HG03095 (cell line): ENCODE measurements around the gene UBXN4.
A peak's percentile ranks its signal among the peaks of the same experiment; 100 is the strongest.
"Not testable (repeated sequence)": the region's sequence is repeated elsewhere in the genome, so short reads cannot be mapped to it uniquely, and the experiment has no call there.

ENCODE experiments used
- ATAC-seq: cut with Tn5 transposase; IDR thresholded peaks from one replicate; pipeline ENCODE4 v1.9.1; 2021; ENCODE audit warnings: moderate library complexity; ENCODE audit not compliant: unreplicated experiment

UBXN4 gene

DNA sequence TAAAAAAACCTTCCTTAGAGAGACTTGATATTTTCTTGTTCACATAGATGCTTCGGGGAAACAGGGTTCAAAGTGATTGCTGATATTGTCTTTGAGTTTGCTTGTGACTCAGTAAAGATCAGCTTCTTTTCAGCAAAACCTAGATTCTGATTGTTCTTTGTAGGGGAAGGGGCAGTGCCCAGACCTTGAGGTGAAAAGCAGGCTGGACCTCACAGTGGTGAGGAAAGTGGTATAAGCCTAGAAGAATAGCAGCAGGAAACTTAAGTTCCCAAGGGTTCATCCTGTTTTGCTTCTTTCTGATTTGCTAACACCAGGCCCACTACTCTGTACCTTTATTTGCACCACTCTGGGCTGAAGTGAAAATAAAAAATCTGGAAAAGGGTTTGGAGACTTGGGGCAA lies 20.9 kb downstream of the UBXN4 start:
- ATAC-seq, result no peak

DNA sequence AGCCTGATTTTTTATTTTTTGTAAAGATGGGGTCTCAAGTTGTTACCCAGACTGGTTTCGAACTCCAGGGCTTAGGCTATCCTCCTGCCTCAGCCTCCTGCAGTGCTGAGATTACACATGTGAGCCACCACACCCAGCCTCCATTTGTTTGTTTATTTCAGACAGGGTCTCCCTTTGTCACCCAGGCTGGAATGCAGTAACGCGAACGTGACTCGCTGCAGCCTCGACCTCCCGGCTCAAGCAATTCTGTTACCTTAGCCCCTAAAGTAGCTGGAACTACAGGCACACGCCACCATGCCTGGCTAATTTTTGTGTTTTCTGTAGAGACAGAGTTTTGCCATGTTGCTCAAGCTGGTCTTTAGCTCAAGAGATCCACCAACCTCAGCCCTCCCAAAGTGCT lies 27.2 kb downstream of the UBXN4 start:
- ATAC-seq, result no peak

GRCh38 chr2:135773319-135773718 lies 31.7 kb downstream of the UBXN4 start:
- ATAC-seq, result no peak

DNA sequence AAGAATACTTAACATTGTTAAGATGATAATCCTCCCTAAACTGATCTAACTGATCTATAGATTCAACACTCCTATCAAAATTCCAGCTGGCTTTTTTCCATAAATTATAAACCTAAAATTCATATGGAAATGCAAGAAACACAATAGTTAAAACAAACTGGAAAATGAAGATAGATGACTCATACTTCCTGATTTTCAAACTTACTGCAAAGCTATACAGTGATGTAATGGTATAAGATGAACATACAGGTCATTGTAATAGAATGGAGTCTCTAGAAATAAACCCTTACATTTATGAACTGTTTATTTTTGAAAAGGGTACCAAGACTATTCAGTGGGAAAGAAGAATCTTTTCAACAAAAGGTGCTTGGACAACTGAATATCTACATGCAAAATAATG lies 32.3 kb downstream of the UBXN4 start:
- no peak for ATAC-seq

DNA sequence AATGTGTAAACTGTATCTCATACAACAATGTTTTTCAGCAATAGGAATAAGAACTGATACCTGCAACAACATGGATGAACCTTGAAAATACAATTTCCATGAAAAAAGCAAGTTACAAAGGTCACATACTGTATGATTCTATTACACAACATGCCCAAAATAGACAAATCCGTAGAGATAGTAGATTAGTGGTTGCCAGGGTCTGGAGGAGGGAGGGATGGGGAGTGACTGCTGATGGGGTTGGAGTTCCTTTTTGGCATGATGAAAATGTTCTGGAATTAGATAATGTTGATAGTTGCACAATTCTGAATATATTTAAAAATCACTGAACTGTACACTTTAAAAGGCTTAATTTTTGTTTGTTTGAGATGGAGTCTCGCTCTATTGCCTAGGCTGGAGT lies 33.8 kb downstream of the UBXN4 start:
- ATAC-seq, result no peak

- no peak for ATAC-seq
These were observed 34.7 kb downstream of the UBXN4 start for GRCh38 chr2:135776367-135776766.

GRCh38 chr2:135782231-135782630 lies 40.6 kb downstream of the UBXN4 start:
- no peak for ATAC-seq

- ATAC-seq, result no peak
These were observed 41.8 kb downstream of the UBXN4 start for GRCh38 chr2:135783439-135783838.

- ATAC-seq, result no peak
These were observed 43.4 kb downstream of the UBXN4 start for GRCh38 chr2:135785032-135785431.

GRCh38 chr2:135786823-135787222 lies 45.2 kb downstream of the UBXN4 start:
- no peak for ATAC-seq

DNA sequence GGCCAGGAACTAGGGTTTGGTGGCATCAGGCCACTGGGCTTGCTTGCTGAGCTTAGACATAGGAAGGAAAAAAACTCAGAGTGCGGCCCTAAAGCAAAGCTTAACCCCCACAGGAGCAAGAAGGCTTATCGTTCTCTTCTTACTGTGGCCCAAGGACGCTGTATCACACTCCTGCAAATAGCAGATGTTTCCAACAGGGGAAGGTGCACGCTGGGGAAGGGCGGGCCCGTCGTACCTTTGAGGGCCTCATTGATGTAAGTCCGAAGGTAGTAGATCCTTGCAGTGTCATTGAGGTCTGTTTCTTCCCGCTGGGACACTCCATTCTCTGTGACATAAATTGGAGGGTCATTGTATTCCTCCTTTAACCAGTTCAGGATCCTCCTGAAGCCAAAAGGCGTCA lies 48.8 kb downstream of the UBXN4 start:
- no peak for ATAC-seq

DNA sequence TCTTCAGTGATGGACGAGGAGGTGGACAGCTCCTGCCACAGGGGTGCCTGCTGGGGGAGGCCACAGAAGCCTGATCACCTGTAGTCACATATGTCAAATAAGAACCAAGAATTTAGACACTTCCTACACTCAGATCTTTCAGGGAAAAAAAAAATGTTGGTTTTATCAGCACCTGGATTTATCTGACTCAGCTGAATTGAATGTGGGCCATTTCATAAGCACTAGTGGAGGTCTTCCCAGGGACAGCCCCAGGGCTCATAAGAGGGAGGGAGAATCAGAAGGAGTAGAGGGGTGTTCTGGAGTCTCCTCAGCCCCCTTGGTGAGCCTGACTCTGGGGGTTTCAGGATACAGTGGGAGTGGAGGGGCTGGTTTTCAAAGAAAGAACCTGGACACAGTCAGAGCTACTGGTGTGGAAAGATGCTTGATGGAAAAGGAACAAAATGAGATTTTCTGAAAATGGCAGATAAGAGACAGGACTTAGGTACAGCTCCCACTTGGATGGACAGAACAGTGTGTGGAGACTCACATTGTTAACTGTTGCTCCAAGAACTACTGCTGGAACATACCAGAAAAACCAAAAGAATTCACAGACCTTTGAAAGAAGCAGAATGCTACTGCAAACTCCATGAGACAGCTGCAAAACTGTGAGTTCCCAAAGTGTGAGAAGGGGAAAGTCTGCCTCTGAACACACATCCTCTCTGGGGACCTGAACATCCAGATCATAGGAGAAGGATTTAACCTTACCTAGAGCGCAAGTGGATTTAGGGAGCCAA lies 49.9 kb downstream of the UBXN4 start:
- no peak for ATAC-seq

GRCh38 chr2:135792401-135793150 lies 50.9 kb downstream of the UBXN4 start:
- ATAC-seq, result no peak

DNA sequence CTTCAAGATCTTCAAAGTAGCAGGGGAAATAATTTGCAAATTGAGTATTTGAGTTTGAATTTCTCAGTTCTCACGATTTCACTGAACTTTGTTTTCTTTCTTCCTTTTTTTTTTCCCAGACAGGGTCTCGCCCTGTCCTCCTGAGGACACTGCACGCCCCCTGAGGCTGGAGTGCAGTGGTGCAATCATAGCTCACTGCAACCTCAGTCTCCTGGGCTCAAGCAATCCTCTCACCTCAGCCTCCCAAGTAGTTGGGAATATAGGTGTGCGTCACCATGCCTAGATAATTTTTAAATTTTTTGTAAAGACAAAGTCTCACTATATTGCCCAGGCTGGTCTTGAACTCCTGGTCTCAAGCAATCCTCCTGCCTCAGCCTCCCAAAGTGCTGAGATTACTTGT lies 54.0 kb downstream of the UBXN4 start:
- not testable (repeated sequence) for ATAC-seq

DNA sequence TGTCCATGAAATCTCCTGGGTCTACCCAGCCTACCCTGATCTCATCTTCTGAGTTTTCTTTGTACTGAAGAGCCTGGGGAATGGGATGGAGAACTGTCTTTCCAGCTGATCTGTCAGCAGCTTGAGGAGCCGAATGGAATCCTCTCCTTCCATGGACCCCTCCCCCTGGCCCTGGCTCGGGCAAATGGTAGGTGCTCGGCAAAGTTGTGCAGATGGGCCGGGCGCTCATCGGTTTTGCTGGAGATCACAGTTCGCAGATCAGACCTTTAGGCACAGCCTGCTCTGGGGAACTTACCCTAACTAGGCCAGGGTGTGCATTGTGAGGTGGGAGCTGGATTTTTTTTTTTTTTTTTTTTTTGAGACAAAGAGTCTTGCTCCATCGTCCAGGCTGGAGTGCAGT lies 55.0 kb downstream of the UBXN4 start:
- ATAC-seq, result no peak

DNA sequence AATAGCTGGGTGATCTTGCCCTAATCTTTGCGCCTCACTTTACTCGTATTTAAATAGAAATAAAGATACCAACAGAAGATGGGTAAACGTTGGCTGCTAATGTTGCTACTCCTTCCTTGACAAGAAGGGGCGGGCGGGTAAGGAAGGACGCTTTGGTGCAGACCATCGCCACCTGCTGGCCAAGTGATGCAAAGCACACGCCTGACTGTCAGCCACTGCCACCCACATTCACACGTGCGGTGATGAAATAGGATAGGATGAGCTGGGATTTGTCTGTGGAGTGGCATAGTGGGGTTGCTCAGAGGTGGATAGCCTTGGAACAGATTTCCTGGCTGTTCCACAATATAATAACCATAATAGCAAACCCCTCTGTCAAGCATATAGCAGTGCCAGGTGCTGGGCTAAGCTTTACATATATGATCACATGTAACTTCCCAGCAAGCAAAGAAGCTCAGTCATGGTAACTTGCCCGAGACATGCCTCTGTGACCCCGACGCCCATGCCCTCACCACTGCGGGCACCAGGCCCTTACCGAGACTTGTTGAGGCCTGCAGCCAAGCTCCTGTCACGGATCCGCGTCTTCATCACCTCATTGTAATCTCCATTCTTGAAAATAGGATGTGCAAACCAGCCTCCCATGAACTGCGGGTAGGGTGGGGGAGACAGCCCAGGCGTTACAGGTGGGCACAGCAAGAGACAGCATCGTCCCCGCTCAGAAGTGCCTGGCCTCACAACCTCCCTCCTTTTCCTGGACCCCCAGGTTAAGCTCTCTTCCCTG lies 56.0 kb downstream of the UBXN4 start:
- ATAC-seq, result peak; percentile 79

- ATAC-seq, result no peak
These were observed 56.6 kb downstream of the UBXN4 start for GRCh38 chr2:135798275-135798705.

DNA sequence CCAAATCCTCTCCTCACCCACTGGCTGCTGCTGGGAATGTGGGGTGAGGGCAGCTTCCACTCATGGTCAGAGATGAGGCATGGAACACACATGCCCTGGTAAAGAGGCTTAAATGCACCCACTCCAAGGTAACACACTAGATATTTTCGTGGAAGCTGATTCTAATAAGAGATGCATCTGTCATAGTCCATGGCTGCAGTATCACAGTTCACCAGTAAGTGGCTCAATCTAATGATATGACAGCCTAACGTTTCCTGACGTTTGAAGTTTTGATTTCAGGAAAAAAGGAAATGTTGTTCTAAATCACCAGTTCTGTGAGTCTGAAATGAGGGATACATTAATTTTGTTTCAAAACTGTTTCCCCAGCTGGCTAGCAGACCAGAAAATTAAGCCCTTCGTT lies 57.1 kb downstream of the UBXN4 start:
- ATAC-seq, result no peak

- no peak for ATAC-seq
These were observed 58.1 kb downstream of the UBXN4 start for GRCh38 chr2:135799738-135800137.

DNA sequence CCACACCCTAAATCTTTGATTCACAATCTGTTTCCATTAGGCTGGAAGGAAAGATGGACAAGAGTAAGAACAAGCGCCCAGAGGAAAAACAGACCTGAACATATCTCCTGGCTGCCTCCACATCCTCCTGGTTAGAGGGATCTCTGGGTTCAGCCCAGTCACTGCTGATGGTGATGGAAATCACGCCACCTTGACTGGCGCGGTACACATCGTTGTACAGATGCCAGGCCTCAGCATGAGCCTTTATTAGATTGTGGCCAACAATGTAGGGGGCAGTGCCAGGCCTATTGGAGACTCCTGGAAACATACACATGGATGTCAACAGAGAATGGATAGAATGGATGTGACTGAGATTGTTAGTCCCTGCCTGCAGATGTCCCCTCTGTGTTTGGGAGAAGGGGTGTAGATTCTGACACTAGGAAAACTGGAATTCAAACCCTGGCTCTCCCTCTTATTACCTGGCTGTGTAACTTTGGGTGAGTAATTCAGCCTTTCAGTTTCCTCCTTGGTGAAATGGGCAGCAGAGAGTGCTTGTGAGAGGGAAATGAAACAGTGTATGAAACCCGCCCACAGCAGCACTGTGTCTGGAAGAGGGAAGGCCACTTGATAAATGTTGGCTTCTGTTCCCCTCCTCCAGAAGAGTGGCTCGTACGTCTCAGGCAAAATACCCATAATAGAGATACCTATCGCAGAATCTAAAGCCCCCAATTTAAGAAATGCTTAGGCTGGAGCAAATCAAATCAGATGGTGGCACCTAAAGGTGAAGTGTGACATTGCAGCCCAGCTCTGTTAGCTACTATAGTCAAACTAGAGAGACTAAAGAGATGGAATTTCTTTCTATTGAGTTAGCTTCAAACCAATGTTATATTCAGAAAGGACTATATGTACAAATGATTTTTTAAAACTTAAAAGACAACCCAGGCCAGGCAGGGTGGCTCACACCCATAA lies 59.1 kb downstream of the UBXN4 start:
- no peak for ATAC-seq

GRCh38 chr2:135802350-135802749 lies 60.7 kb downstream of the UBXN4 start:
- no peak for ATAC-seq
